Tibial nerve (tissue), 3 donors: ENCODE data around the gene POLDIP2.

ENCODE experiments used
- CTCF ChIP-seq, 5 experiments: fragments of 200-600 bp in 3 of 5; fragments of 450-650 bp in 2 of 5; sonication (generic) in 3 of 5; IDR thresholded peaks; one replicate each; pipeline ENCODE4 v1.5.1; 2016 to 2019; ENCODE audit warnings: antibody characterized with exemption in 5 of 5, mild to moderate bottlenecking in 3 of 5, moderate library complexity in 2 of 5
- POLR2A ChIP-seq, 2 donors: fragments of 450-650 bp; IDR thresholded peaks; one replicate each; pipeline ENCODE4 v1.6.1; 2017; ENCODE audit warnings: antibody characterized with exemption in 2 of 2, mild to moderate bottlenecking in 2 of 2, moderate library complexity in 2 of 2

GRCh38 chr17:28388106-28388505 is 30.8 kb upstream of the POLDIP2 start:
- TF ChIP-seq POLR2A (IDR thresholded peaks at IDR 0.05) (no peak), CTCF (IDR thresholded peaks at IDR 0.05) (no peak)
